DMS53 treated with DMSO at 0.1 percent for 48 hours (cell line): Measurements from ENCODE around the gene HHIPL1.

ENCODE experiments used
- DNase-seq: peaks from one replicate; lab custom pipeline; 2025; ENCODE audit not compliant: unreplicated experiment; lab: John Stamatoyannopoulos, UW

The HHIPL1 gene

DNA sequence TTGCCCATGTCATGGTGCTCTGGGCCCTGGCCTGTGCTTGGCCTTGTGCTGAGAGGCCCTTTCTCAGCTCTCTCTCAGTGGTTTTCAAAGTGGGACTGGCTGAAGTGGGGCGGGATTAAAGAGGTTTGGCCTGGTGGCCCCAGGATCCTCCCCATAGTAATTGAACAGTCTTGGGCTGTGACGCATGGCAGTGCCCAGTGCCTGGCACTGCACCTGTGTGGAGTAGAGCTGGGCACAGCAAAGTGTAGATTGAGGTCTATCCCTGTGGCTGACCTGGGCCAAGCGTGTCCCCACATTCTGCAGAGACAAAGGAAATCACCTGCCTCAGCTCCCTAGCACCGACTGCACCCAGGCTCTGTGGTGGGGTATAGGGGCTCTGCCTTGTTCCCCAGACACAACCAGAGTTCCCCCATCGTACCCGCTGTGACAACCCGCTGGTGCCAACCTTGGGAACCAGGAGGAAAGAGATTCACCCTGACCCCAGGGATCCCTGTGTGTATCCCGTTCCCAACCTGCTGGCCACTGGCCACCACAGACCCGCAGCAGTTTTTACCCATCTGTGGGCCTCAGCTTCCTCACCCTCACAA, 29.2 kb downstream of the HHIPL1 start:
- no peak for DNase-seq

DNA sequence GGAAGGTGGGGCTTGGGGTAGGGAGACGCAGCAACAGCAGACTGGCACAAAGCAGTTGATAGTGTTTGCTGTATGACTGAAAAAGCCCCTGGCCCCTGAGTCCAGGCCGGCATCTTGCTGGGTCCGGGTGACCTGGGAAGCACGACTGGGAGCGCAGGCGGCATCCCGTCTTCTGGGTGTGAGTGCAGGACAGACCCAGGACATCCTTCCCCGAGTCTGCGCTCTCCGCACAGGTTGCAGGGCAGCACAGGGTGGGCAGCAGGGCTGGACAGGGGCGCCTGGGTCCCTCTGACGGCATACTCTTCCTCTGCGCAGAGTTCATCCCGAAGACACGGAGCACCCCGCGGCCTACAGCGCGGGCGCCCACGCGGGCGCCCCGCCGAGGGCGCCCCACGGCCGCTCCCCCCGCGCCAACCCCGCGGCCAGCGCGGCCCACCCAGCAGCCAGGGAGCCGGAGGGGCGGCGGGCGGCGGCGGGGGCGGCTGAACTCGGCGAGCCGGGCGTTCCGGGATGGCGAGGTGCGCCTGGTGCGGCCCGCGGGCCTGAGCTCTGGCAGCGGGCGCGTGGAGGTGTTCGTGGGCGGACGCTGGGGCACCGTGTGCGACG, 29.9 kb downstream of the HHIPL1 start:
- no peak for DNase-seq

DNA sequence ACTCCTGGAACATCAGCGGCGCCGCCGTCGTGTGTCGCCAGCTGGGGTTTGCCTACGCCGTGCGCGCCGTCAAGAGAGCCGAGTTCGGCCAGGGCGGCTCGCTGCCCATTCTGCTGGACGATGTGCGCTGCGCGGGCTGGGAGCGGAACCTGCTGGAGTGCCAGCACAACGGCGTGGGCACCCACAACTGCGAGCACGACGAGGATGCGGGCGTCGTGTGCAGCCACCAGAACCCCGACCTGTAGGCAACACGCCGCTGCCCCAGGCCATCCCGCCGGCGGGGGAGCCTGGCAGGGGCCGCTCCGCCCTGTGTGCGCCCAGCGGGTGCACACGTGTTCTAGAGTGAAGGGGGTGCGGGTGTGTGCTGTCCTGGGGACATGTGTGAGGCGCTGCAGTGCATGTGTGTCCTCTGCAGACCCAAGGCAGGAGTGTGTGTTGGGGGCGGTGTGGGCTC, 30.5 kb downstream of the HHIPL1 start:
- DNase-seq = no peak

GRCh38 chr14:99675951-99676350, 31.0 kb downstream of the HHIPL1 start:
- DNase-seq = no peak

- no peak for DNase-seq
These were observed 31.7 kb downstream of the HHIPL1 start for GRCh38 chr14:99676657-99677056.

GRCh38 chr14:99677231-99678140, 32.6 kb downstream of the HHIPL1 start:
- DNase-seq = no peak

DNA sequence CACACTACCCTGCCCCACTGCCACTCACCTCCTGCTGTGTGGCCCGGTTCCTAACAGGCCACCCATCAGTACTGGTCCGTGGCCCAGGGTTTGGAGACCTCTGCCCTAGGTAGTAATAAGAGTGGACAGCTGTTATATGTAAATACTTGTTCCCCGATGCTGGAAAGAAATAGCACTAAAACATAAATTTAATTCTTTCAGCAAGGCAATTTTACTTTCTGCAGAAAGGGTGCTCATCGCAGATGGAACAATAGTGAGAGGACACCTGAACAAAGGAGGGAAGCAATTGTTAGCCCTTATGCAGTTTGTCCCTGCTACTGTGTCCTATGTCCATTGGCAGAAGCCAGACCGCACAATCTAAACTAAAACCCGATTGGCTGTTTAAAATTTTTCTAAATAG, 33.3 kb downstream of the HHIPL1 start:
- DNase-seq = no peak

- no peak for DNase-seq
These were observed 34.2 kb downstream of the HHIPL1 start for GRCh38 chr14:99679111-99679510.

- DNase-seq = no peak
These were observed 34.6 kb downstream of the HHIPL1 start for GRCh38 chr14:99679543-99679942.

- DNase-seq = no peak
These were observed 35.1 kb downstream of the HHIPL1 start for GRCh38 chr14:99679996-99680395.

- DNase-seq = peak; percentile 25
These were observed 36.3 kb downstream of the HHIPL1 start for GRCh38 chr14:99681101-99681831.

DNA sequence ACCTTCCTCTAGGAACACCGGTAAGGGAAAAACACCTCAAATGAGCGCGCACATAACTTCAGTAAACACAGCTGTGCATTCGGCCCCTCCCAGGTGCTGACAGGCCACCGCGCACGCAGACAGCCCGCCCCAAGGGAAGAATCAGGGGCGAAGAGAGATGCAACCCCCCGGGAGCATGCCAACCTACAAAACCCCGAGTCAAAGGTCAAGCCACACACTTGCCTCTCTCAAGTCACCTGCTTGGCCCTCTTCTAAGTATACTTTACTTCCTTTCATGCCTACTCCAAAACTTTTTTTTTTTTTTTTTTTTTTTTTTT, 36.9 kb downstream of the HHIPL1 start:
- DNase-seq = peak; percentile 27

- DNase-seq = peak; percentile 55
These were observed 38.1 kb downstream of the HHIPL1 start for GRCh38 chr14:99682809-99683618.

GRCh38 chr14:99683619-99684409, 38.9 kb downstream of the HHIPL1 start, which contains the start of gene CYP46A1:
Gene CYP46A1 (plus strand): TSS chr14:99684298. CDS start chr14:99684418, 120 bp downstream.
- peak; percentile 91 for DNase-seq

DNA sequence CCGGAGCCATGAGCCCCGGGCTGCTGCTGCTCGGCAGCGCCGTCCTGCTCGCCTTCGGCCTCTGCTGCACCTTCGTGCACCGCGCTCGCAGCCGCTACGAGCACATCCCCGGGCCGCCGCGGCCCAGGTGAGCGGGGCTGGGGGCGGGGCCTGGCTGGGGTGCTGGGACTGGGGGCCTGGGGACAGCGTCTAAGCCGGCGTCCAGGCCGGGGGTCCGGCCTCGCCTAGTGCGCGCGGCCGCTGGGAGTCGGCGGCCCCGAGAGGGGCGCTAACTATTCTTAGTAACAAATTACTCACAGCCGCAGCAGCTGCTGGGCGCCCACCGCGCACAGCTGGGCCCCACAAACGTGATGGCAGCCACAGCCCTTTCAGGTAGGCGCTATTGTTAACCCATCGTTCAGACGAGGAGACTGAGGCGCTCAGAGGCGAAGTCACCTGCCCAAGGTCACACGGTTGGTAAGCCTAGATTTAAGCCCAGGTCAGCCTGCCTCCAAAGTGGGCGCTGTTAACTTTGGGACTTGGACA, 39.5 kb downstream of the HHIPL1 start:
- no peak for DNase-seq

DNA sequence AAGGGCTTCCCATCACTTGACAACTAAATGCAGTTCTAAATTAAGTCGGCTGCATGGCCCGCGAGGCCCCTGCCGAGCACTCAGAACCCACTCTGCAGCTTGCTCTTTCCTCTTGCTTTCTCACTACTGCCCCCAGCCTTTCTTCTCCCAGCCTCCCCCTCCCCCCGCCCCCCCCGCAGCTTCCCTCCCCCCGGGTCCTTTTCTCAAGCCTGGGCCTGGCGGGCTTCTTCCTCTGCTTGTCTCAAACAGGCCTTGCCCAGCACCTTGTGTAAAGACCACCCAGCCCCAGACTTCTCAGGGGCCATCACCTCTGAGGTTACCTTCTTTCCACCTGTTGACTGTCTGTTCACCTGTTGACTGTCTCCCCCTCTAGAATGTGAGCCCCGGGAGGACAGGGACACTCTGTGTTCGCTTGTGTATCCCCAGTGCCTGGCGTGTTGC, 40.2 kb downstream of the HHIPL1 start:
- DNase-seq = no peak

- no peak for DNase-seq
These were observed 40.7 kb downstream of the HHIPL1 start for GRCh38 chr14:99685596-99685995.

DNA sequence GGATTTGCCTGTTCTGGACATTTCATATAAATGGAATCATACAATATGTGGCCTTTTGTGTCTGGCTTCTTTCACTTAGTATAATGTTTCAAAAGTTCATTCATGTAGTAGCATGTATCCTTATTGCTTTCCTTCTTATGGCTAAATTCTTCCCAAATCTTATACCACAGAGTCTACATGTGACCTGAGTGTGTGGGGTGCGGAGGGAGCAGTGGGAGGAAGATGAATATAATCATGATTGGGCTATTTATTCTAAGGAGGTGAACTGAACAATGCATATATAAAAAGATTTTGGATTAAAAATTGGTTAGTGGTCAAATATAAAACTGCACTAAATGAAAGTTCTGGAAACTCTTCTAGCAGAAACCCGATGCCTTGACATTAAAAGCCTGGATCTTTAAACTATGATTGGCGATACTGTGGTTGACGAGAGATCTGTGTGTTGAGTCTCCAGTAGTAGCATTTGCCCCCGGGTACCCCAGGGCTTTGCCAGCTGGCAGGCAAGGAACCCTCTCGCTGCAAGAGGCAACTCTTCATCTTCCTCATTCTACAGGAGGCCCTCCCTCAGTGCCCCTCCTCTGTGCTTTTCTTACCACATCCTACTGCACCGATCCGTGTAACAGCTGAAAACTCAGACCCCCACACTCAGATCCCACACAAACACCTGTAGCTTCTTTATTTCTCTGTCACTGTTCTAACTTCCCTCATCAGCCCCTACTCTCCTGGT, 41.8 kb downstream of the HHIPL1 start:
- DNase-seq = no peak
